ENCODE measurements around the gene PDCL3. TPM values are rescaled to one million over a fixed set of nuclear protein-coding genes. Genes with fewer than 3 reads are reported as not detected.

Gene PDCL3
- total RNA-seq, 2 donors from 2014 or later, result 40.3 to 46.1 TPM

- H3K9ac ChIP-seq (ENCODE audit: extremely low read depth, low read length, poor library complexity, severe bottlenecking), result peak overlapping the region; percentile 87
- H3K27ac ChIP-seq (ENCODE audit: low read depth, low read length), result peak overlapping the region; percentile 34
- Mint-ChIP-seq H3K4me3 (peak overlapping the region; percentile 81), H3K4me1 (peaks cover 3% of the 10 kb centered on the region), H3K9me3 (peaks cover 2% of the 10 kb centered on the region), H3K27ac (peak overlapping the region; percentile 94), H3K36me3 (ENCODE audit: low read depth) (peaks cover 34% of the 10 kb centered on the region), H3K27me3 (ENCODE audit: insufficient read depth) (no peaks in the 10 kb centered on the region)
- H3K27me3 ChIP-seq (ENCODE audit: control insufficient read depth, insufficient read depth, low read length, poor library complexity, severe bottlenecking), result no peaks in the 10 kb centered on the region
- TF ChIP-seq CTCF (conservative IDR thresholded peaks at IDR 0.05), result no peak
- WGBS, 2 experiments (ENCODE audit: insufficient coverage in 1 of 2, insufficient read length in 1 of 2), result 33% methylated on average over 13 to 23 of the region's 24 CpGs
- no peaks in the 10 kb centered on the region for H3K4me1 ChIP-seq (ENCODE audit: control insufficient read depth, insufficient read depth, low read length)
- H3K36me3 ChIP-seq (ENCODE audit: control insufficient read depth, insufficient read depth, low read length), result peaks cover 22% of the 10 kb centered on the region
- H3K9me3 ChIP-seq (ENCODE audit: control insufficient read depth, low read length), result no peaks in the 10 kb centered on the region
- peak overlapping the region; percentile 89 for H3K4me3 ChIP-seq (ENCODE audit: low read length)
- peak; percentile 41 for DNase-seq
These were observed 834 bp downstream of the PDCL3 start for GRCh38 chr2:100563407-100564247.

GRCh38 chr2:100568989-100569388 lies 6.2 kb downstream of the PDCL3 start:
- peaks cover 66% of the 10 kb centered on the region for H3K36me3 Mint-ChIP-seq (ENCODE audit: low read depth)
- WGBS, 2 experiments (ENCODE audit: insufficient coverage in 1 of 2, insufficient read length in 1 of 2), result 80 to 94% methylated on average over 1 to 6 of the region's 6 CpGs
- no peaks in the 10 kb centered on the region for H3K9me3 Mint-ChIP-seq

GRCh38 chr2:100571668-100572067 lies 8.9 kb downstream of the PDCL3 start:
- Mint-ChIP-seq H3K27me3 (ENCODE audit: insufficient read depth) (no peaks in the 10 kb centered on the region), H3K4me1 (no peaks in the 10 kb centered on the region), H3K9me3 (no peaks in the 10 kb centered on the region), H3K27ac (peak overlapping the region; percentile 14), H3K4me3 (no peak overlapping the region), H3K36me3 (ENCODE audit: low read depth) (peaks cover 68% of the 10 kb centered on the region)
- Histone ChIP-seq H3K9ac (ENCODE audit: extremely low read depth, low read length, poor library complexity, severe bottlenecking) (no peak overlapping the region), H3K36me3 (ENCODE audit: control insufficient read depth, insufficient read depth, low read length) (peaks cover 77% of the 10 kb centered on the region), H3K9me3 (ENCODE audit: control insufficient read depth, low read length) (no peaks in the 10 kb centered on the region), H3K4me3 (ENCODE audit: low read length) (no peak overlapping the region), H3K27ac (ENCODE audit: low read depth, low read length) (no peak overlapping the region), H3K4me1 (ENCODE audit: control insufficient read depth, insufficient read depth, low read length) (no peaks in the 10 kb centered on the region), H3K27me3 (ENCODE audit: control insufficient read depth, insufficient read depth, low read length, poor library complexity, severe bottlenecking) (no peaks in the 10 kb centered on the region)
- WGBS, 2 experiments (ENCODE audit: insufficient coverage in 1 of 2, insufficient read length in 1 of 2), result 96 to 98% methylated on average over 7 to 9 of the region's 9 CpGs
- no peak for DNase-seq
- no peak for TF ChIP-seq CTCF (conservative IDR thresholded peaks at IDR 0.05)

More at GRCh38 chr2:100568989-100569388, 6.2 kb downstream of the PDCL3 start:
- Histone ChIP-seq H3K9me3 (ENCODE audit: control insufficient read depth, low read length) (no peaks in the 10 kb centered on the region), H3K4me3 (ENCODE audit: low read length) (no peak overlapping the region), H3K27ac (ENCODE audit: low read depth, low read length) (no peak overlapping the region), H3K27me3 (ENCODE audit: control insufficient read depth, insufficient read depth, low read length, poor library complexity, severe bottlenecking) (no peaks in the 10 kb centered on the region), H3K9ac (ENCODE audit: extremely low read depth, low read length, poor library complexity, severe bottlenecking) (no peak overlapping the region), H3K36me3 (ENCODE audit: control insufficient read depth, insufficient read depth, low read length) (peaks cover 64% of the 10 kb centered on the region), H3K4me1 (ENCODE audit: control insufficient read depth, insufficient read depth, low read length) (no peaks in the 10 kb centered on the region)
- Mint-ChIP-seq H3K27ac (no peak overlapping the region), H3K4me1 (no peaks in the 10 kb centered on the region), H3K4me3 (no peak overlapping the region), H3K27me3 (ENCODE audit: insufficient read depth) (no peaks in the 10 kb centered on the region)
- no peak for TF ChIP-seq CTCF (conservative IDR thresholded peaks at IDR 0.05)
- DNase-seq, result no peak

All from endodermal cell (in vitro differentiated cells).